Stimulated activated CD4-positive, alpha-beta T cell treated with anti-CD3 and anti-CD28 coated beads, TNF-alpha, amount 100 ng/mL, for 48 hours (primary cell): ENCODE measurements around the gene IPPK.

Experiments
- DNase-seq, 3 donors: peaks; one replicate each; pipeline ENCODE4 v3.0.0-alpha.2; 2020; ENCODE audit warnings: low read depth in 3 of 3

The IPPK gene

GRCh38 chr9:92669890-92670708, at the start of gene IPPK:
IPPK (minus strand) TSS chr9:92670131; CDS start chr9:92669988, 143 bp downstream.
- peak; percentile 96 to 98 (median 97) for DNase-seq

GRCh38 chr9:92719028-92719647, 49.2 kb upstream of the IPPK start:
- no peak for DNase-seq

GRCh38 chr9:92718086-92719001, 48.4 kb upstream of the IPPK start:
- no peak for DNase-seq

GRCh38 chr9:92717201-92718085, 47.5 kb upstream of the IPPK start:
- no peak for DNase-seq

GRCh38 chr9:92716557-92716956, 46.6 kb upstream of the IPPK start:
- DNase-seq: peak; percentile 65 to 78 (median 74)

DNA sequence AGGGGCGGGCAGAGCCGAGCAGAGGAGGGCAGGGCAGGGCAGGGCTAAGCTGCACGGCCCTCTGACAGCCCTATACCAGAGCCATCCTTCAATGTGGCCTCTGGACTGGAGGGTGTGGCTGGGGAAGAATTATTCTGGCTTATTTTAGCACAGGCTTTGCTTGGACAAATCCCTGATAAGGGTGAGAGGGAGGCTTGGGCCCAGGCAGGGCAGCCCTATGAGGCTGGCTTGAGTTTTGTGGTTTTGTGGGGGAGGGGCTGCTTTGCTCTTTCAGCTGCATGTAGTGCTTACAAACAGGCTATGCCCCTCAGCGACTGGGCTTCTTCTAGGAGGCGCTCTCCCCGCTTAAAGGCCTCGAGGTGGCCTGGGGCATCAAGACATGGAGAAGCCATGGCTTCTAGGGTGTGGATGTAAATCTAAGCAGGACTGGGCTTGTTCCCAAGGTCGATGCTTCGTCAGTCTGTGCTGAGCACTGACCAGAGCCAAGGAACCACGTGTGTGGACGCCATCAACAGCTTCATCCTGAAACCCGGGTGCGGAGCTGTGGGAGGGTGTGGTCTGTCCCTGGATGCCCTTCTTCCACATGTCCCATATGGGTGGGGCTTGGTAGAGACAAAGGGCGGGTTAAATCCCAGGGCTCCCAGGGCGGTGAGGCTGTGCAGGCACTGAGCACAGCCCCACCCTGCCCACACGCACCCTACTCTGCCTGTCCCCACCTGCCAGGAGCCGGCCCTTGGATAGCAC, 45.7 kb upstream of the IPPK start:
- no peak for DNase-seq

DNA sequence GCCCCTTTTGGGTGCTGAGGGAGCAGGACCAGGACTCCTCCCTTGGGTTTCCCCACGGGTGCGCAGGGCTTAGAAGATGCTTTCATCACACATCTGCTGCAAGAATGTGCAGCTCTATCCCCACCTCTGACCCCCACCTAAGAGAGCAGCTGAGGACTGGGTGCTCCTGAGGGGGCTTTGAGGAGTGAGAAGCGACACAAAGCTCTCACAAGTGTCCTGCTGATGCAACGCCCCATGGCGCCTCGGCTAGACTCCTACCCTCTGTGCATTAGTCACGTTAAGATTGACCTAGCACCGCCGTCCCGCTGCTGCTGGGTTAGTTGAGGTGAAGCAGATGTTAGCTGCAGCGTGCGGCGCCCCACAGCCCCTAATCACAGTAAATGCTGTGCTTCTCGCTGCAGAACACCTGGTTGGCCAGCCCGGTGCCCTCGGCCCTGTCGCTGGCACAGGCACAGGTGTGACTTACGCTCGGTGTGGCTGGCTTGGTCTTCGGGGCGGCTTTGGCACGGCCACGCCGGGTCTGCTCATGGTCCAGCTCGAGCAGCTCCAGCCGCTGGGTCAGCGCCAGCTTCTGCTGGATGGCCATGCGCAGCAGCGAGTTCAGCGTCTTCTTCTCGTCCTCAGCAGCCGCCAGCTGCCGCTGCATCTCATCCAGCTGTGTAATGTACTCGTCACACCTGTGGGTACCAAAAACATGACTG, 45.0 kb upstream of the IPPK start:
- DNase-seq: no peak

DNA sequence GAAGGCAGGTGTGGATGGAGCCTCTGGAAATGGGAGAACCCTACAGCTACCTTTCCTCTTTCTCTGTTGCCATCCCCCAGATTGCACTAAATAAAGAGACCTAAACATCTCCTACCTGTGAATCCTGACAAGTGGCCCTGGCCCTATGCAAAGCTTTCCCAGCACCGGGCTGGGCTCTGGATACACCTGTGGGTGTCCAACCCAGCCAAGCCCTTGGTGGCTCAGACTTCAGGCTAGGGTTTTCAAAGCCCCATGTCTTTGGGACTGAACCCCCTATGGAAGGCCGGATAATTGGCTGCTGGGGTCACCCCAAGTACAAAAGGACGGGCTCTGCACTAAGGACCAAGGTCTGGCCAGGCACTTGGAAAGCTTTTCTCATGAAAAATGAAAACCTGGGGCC, 44.1 kb upstream of the IPPK start:
- no peak for DNase-seq

DNA sequence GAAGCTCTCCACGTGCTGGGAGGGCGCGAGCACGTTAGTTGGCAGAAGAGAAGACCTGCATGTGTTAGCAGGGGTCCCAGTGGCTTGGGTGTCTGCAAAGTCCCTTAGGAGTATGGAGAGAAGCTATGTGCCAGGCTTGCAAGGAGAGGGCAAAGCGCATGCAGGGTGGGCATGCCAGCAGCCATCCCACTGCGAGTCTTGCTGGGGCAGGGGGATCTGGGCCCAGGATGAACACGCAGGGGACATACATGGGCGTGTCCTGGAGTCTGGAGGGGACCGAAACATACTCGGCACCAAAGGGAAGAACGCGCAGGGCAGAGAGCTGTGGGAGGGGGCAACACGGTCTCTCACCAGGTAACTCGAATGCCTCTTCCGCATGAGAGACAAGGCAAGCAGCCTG, 43.6 kb upstream of the IPPK start:
- DNase-seq: no peak

GRCh38 chr9:92712767-92713166, 42.8 kb upstream of the IPPK start:
- DNase-seq: no peak

- DNase-seq: no peak
Observed at GRCh38 chr9:92711844-92712243, 41.9 kb upstream of the IPPK start.

DNA sequence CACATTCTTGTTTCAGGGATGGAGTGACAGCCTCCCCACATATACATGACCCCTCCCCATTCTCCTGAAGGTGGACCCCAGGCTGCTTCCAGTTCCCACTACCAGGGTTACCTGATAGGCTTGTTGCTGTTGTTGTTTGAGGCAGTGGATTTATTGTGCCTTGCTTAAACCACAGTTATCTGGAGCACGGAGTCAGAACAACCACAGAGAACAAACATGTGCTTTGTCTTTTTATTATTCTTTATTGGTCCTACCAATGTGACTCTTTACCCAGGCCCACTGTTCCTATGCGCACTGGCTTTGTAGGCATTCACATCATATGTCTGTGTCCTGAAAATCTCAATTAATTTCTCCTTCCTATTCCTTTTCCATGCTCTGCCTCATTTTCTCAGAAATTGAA, 41.2 kb upstream of the IPPK start:
- no peak for DNase-seq

DNA sequence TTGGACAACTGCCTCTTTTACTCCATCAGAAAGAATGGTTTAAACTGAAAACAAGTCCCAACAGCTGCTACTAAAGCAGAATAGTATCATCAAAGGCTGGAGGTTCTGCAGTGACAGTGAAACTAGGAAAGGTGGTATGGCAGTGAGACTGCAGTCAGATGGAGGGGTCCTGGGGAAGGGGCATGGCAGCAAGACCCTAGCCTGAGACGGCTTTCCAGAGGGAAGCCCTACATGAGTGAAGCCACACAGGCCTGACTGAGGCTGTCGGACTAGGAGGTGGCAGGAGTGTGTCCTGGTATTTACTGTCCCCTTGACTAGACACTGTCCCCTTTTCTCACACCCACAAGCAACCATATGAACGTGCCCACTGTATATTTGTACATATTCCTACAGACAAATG, 40.4 kb upstream of the IPPK start:
- no peak for DNase-seq

DNA sequence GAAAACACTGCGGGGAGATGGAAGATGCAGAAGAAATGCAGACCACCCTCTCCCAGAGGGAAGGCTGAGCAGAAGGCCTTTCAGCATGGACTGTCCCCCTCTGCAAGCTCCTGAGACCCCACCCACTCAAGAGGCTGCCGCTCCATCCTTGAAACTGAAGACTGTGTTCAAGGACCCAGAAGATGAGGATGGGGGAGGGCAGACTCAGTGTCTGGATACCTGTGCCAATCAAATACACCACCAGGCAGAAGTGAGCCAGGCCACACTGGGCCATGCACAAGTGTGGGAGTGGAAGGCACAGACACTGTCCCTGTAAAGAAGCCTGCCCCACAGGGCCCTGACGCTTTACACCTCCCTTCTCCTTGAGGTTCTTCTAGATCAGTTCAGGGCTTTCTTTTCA, 40.0 kb upstream of the IPPK start:
- DNase-seq: no peak

- no peak for DNase-seq
Observed at GRCh38 chr9:92709240-92709639, 39.3 kb upstream of the IPPK start.

DNA sequence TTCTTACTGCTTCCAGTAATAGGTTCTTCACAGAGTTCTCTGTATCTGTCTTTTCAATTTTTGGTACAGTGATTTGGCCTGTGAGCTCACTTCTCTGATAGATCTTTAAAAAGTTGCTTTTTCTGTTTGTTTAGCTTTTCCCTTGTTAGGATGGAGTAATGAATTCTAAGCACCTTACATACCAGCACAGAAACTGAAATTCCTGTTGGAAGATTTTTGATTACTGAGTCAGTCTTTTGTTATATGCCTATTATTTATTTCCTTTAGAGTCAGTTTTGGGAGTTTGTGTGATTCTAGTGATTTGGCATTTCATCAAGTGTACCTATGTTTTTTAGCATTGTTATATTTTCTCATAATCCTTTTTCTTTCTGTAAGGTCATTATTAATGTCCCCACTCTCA, 37.6 kb upstream of the IPPK start:
- DNase-seq: no peak

DNA sequence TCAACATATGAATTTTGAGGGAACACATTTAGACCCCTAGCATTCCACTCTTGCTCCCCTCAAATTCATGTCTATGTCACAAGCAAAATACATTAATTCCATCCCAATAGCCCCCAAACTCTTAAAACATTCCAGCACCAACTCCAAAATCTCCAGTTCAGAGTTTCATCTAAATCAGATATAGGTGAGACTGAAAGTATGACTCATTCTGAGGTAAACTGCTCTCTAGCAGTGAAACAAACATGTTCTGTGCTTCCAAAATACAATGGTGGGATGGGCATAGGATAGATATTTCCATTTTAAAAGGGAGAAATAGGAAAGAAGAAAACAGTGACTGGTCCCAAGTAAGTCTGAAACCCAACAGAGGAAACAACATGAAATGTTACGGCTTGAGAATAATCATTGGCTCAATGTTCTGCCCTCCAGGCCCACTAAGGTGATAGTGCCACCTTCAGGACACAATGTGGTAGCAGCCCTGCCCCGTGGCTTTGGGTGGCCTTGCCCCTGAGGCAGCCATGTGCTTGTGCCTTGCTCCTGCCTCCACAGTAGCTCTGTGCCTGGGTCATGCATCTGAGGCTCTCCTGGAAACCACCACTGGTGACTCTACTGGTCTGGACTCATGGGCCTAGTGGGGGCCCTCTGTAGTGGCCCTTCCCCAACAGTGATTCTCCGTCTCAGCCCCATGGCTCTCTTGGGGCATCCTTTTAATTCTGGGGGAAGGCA, 36.4 kb upstream of the IPPK start:
- peak in 2 of 3 donors; percentile 13 for DNase-seq

GRCh38 chr9:92704528-92704927, 34.6 kb upstream of the IPPK start:
- DNase-seq: no peak

GRCh38 chr9:92696619-92697018, 26.7 kb upstream of the IPPK start:
- DNase-seq: no peak
